Astrocyte of the spinal cord (primary cell): Measurements from ENCODE around the gene TBC1D12.
A peak's percentile ranks its signal among the peaks of the same experiment; 100 is the strongest.

Experiments
- DNase-seq: peaks from one replicate; pipeline ENCODE4 v3.0.0; 2011; ENCODE audit warnings: low read depth, low spot score
- H3K4me3 ChIP-seq: 2 replicates; pipeline ENCODE4 v1.5.1; 2011; ENCODE audit warnings: low read depth, mild to moderate bottlenecking, low read length, moderate library complexity
- CTCF ChIP-seq: IDR thresholded peaks from 2 replicates; pipeline ENCODE4 v1.5.1; 2012; ENCODE audit warnings: low read depth, mild to moderate bottlenecking, low read length, inconsistent platforms
- in situ Hi-C: cut with HindIII; loops from 2 replicates; pipeline ENCODE4 v1.10.0; 2017; ENCODE audit warnings: low sequenced_read_pairs

Gene TBC1D12

GRCh38 chr10:94362360-94363250, 39.7 kb upstream of the TBC1D12 start, which contains the start of gene NOC3L:
NOC3L (minus strand) TSS chr10:94362939; CDS start chr10:94362838, 101 bp downstream.
- DNase-seq = peak; percentile 95
- in situ Hi-C loops = no loop called here

GRCh38 chr10:94363251-94363565, 39.1 kb upstream of the TBC1D12 start:
- peak overlapping the region; percentile 93 for H3K4me3 ChIP-seq
- no peak for DNase-seq
- in situ Hi-C loops = no loop called here
- TF ChIP-seq CTCF = no peak

More at GRCh38 chr10:94362360-94363250, 39.7 kb upstream of the TBC1D12 start, which contains the start of gene NOC3L:
- peak; percentile 67 for TF ChIP-seq CTCF
- H3K4me3 ChIP-seq = peak within 1 kb of the TSS; percentile 93

GRCh38 chr10:94364482-94364881, 37.9 kb upstream of the TBC1D12 start:
- no peak for TF ChIP-seq CTCF
- H3K4me3 ChIP-seq = no peak overlapping the region
- no peak for DNase-seq
- in situ Hi-C loops = no loop called here

- no peak for DNase-seq
- H3K4me3 ChIP-seq = no peak overlapping the region
- TF ChIP-seq CTCF = no peak
- in situ Hi-C loops = no loop called here
These were observed 36.0 kb upstream of the TBC1D12 start for GRCh38 chr10:94366382-94366781.

GRCh38 chr10:94370501-94370900, 31.8 kb upstream of the TBC1D12 start:
- no peak for DNase-seq
- in situ Hi-C loops = no loop called here
- TF ChIP-seq CTCF = no peak
- no peak overlapping the region for H3K4me3 ChIP-seq

GRCh38 chr10:94375374-94375773, 27.0 kb upstream of the TBC1D12 start:
- in situ Hi-C loops = no loop called here
- no peak overlapping the region for H3K4me3 ChIP-seq
- DNase-seq = no peak
- TF ChIP-seq CTCF = no peak
